Measurements from ENCODE around the gene XPO1. TPM values are rescaled to one million over a fixed set of nuclear protein-coding genes. Genes with fewer than 3 reads are reported as not detected.

The XPO1 gene
- total RNA-seq, 1 donor from 2014 or later: 221 TPM

- Mint-ChIP-seq H3K4me1 (ENCODE audit: low read depth) (peaks cover 38% of the 10 kb centered on the region), H3K4me3 (ENCODE audit: low read depth) (no peak overlapping the region), H3K9me3 (peaks cover 19% of the 10 kb centered on the region), H3K36me3 (ENCODE audit: low read depth) (peaks cover 21% of the 10 kb centered on the region), H3K27me3 (ENCODE audit: low read depth) (no peaks in the 10 kb centered on the region), H3K27ac (no peak overlapping the region)
- intact Hi-C loops (cut with micrococcal nuclease): no loop called here
- no peak for DNase-seq (ENCODE audit: low spot score)
These were observed 104.5 kb downstream of the XPO1 start for GRCh38 chr2:61433606-61434005.

- Mint-ChIP-seq H3K27me3 (ENCODE audit: low read depth) (no peaks in the 10 kb centered on the region), H3K36me3 (ENCODE audit: low read depth) (peaks cover 16% of the 10 kb centered on the region), H3K9me3 (peaks cover 16% of the 10 kb centered on the region), H3K27ac (no peak overlapping the region), H3K4me3 (ENCODE audit: low read depth) (no peak overlapping the region), H3K4me1 (ENCODE audit: low read depth) (peaks cover 37% of the 10 kb centered on the region)
- no peak for DNase-seq (ENCODE audit: low spot score)
- intact Hi-C loops (cut with micrococcal nuclease): no loop called here
These were observed 105.2 kb downstream of the XPO1 start for GRCh38 chr2:61432990-61433389.

GRCh38 chr2:61431345-61431744 lies 106.8 kb downstream of the XPO1 start:
- Mint-ChIP-seq H3K9me3 (peaks cover 3% of the 10 kb centered on the region), H3K27me3 (ENCODE audit: low read depth) (no peaks in the 10 kb centered on the region), H3K4me3 (ENCODE audit: low read depth) (no peak overlapping the region), H3K36me3 (ENCODE audit: low read depth) (peaks cover 4% of the 10 kb centered on the region), H3K4me1 (ENCODE audit: low read depth) (peaks cover 37% of the 10 kb centered on the region), H3K27ac (no peak overlapping the region)
- intact Hi-C loops (cut with micrococcal nuclease): no loop called here
- no peak for DNase-seq (ENCODE audit: low spot score)

Other genes starting within 250 kb of the XPO1 start
- 87.4 and 89.3 TPM in 2 replicates for gene USP34, start 67.3 kb downstream of the XPO1 start, total RNA-seq